GM13976 (cell line): ENCODE data around the gene NUDT16L1.

Experiments
- DNase-seq: peaks from one replicate; pipeline ENCODE4 v3.0.0; 2012; ENCODE audit warnings: low spot score
- CTCF ChIP-seq: IDR thresholded peaks from 2 replicates; pipeline ENCODE4 v1.5.1; 2012; ENCODE audit warnings: borderline replicate concordance, mild to moderate bottlenecking; ENCODE audit not compliant: insufficient read depth; ENCODE audit errors: extremely low read depth, missing control alignments, control extremely low read depth
- in situ Hi-C: fragments of 300-500 bp; cut with MboI; formaldehyde crosslinking; loops from one replicate; pipeline ENCODE4 v1.12.0; 2022; ENCODE audit warnings: low sequenced_read_pairs, mixed read lengths, inconsistent platforms; ENCODE audit not compliant: unreplicated experiment

The NUDT16L1 gene

GRCh38 chr16:4690946-4691665 is 2.3 kb upstream of the NUDT16L1 start:
- TF ChIP-seq CTCF: no peak
- DNase-seq: no peak
- in situ Hi-C loops: no loop called here

GRCh38 chr16:4691666-4692412 is 1.5 kb upstream of the NUDT16L1 start:
- no peak for TF ChIP-seq CTCF
- in situ Hi-C loops: no loop called here
- no peak for DNase-seq

GRCh38 chr16:4692460-4693295 is 684 bp upstream of the NUDT16L1 start:
- TF ChIP-seq CTCF: no peak
- DNase-seq: peak; percentile 63
- in situ Hi-C loops: no loop called here

GRCh38 chr16:4693956-4694641 is 737 bp downstream of the NUDT16L1 start:
- in situ Hi-C loops: no loop called here
- peak; percentile 86 for DNase-seq
- TF ChIP-seq CTCF: no peak

- in situ Hi-C loops: no loop called here
- TF ChIP-seq CTCF: no peak
- no peak for DNase-seq
Measured at GRCh38 chr16:4694642-4695451, 1.5 kb downstream of the NUDT16L1 start.
